B cell (primary cell): ENCODE measurements around the gene TENM3. TPM values are rescaled to one million over a fixed set of nuclear protein-coding genes. Genes with fewer than 3 reads are reported as not detected.

Experiments
- ATAC-seq: fragments of 200-7000 bp; cut with Tn5 transposase; one replicate; pipeline ENCODE4 v1.10.0; 2021; ENCODE audit warnings: low read depth, mild to moderate bottlenecking, moderate number of reproducible peaks, moderate library complexity
- CTCF ChIA-PET: fragments of 350-600 bp; sonication (Branson Sonifier 250); formaldehyde crosslinking; loops from one replicate; lab custom pipeline; 2021; ENCODE audit warnings: antibody characterized with exemption, inconsistent platforms; lab: Charles Lee
- POLR2A ChIA-PET: fragments of 350-600 bp; sonication (Branson Sonifier 250); formaldehyde crosslinking; loops from one replicate; lab custom pipeline; 2021; ENCODE audit warnings: antibody characterized with exemption; lab: Charles Lee
- DNase-seq: peaks from one replicate; pipeline ENCODE4 v3.0.0; 2013
- H2AFZ ChIP-seq: 2 replicates; pipeline ENCODE4 v1.6.1; 2012; ENCODE audit warnings: mild to moderate bottlenecking, low read depth, low read length; ENCODE audit not compliant: insufficient read depth, poor library complexity, severe bottlenecking
- H3K27ac ChIP-seq, 2 donors: 1 replicate in 1 of 2; 2 replicates in 1 of 2; pipeline ENCODE4 v1.5.1; 2012 to 2013; ENCODE audit warnings: low read length in 2 of 2, mild to moderate bottlenecking in 2 of 2, moderate library complexity in 1 of 2
- H3K27me3 ChIP-seq, 4 experiments: fragments of 200-600 bp in 1 of 4; sonication (generic) in 1 of 4; replicated peaks in 1 of 4; 1 replicate in 2 of 4; 2 replicates in 2 of 4; pipeline versions ENCODE4 v1.6.1 to v1.7.0; 2013 to 2016; ENCODE audit warnings: low read length in 3 of 4, mild to moderate bottlenecking in 2 of 4, mixed read lengths in 1 of 4, moderate library complexity in 1 of 4; ENCODE audit not compliant: insufficient read depth in 4 of 4, control insufficient read depth in 3 of 4; ENCODE audit errors: control extremely low read depth in 1 of 4
- H3K36me3 ChIP-seq, 2 experiments: replicated peaks in 1 of 2; 1 replicate in 1 of 2; 2 replicates in 1 of 2; pipeline versions ENCODE4 v1.6.1 to v1.7.1; 2013; ENCODE audit warnings: low read length in 1 of 2; ENCODE audit not compliant: insufficient read depth in 2 of 2, control insufficient read depth in 1 of 2; ENCODE audit errors: control extremely low read depth in 1 of 2, extremely low read depth in 1 of 2
- H3K4me1 ChIP-seq, 2 donors: fragments of 200-600 bp in 1 of 2; sonication (generic) in 1 of 2; 1 replicate in 1 of 2; 2 replicates in 1 of 2; pipeline versions ENCODE4 v1.5.1 to v1.6.1; 2013 to 2017; ENCODE audit warnings: low read length in 2 of 2; ENCODE audit not compliant: control insufficient read depth in 2 of 2, insufficient read depth in 2 of 2
- H3K4me2 ChIP-seq: replicated peaks from 2 replicates; pipeline ENCODE3; 2012; ENCODE audit warnings: mild to moderate bottlenecking, low read depth, low read length; ENCODE audit not compliant: poor library complexity, severe bottlenecking
- H3K4me3 ChIP-seq, 5 experiments: fragments of 200-600 bp in 1 of 5; sonication (generic) in 1 of 5; 1 replicate in 3 of 5; 2 replicates in 2 of 5; pipeline versions ENCODE4 v1.5.1 to v1.7.0; 2011 to 2016; ENCODE audit warnings: low read length in 4 of 5, mild to moderate bottlenecking in 4 of 5, low read depth in 2 of 5, control low read depth in 1 of 5, moderate library complexity in 1 of 5; ENCODE audit not compliant: insufficient read depth in 1 of 5; ENCODE audit errors: control extremely low read depth in 1 of 5, extremely low read depth in 1 of 5
- H3K79me2 ChIP-seq: fragments of 200-600 bp; sonication (generic); one replicate; pipeline ENCODE4 v1.6.0; 2016; ENCODE audit warnings: low read length; ENCODE audit not compliant: control insufficient read depth, insufficient read depth
- H3K9ac ChIP-seq: fragments of 200-600 bp; sonication (generic); 2 replicates; pipeline ENCODE4 v1.6.1; 2017; ENCODE audit warnings: mild to moderate bottlenecking, low read length, moderate library complexity
- H3K9me3 ChIP-seq, 3 donors: one replicate each; pipeline versions ENCODE4 v1.6.1 to v1.7.1; 2013; ENCODE audit warnings: low read length in 2 of 3; ENCODE audit not compliant: control insufficient read depth in 2 of 3, insufficient read depth in 1 of 3; ENCODE audit errors: control extremely low read depth in 1 of 3
- H4K20me1 ChIP-seq: 2 replicates; pipeline ENCODE4 v1.6.0; 2012; ENCODE audit warnings: mild to moderate bottlenecking, low read length; ENCODE audit not compliant: insufficient read depth, control insufficient read depth, poor library complexity, severe bottlenecking
- H3K27ac Mint-ChIP-seq: one replicate; pipeline ENCODE4 v1.8.0; 2021; ENCODE audit warnings: mixed read lengths
- H3K27me3 Mint-ChIP-seq: one replicate; pipeline ENCODE4 v1.8.0; 2021; ENCODE audit warnings: mixed read lengths
- H3K4me1 Mint-ChIP-seq: one replicate; pipeline ENCODE4 v1.8.0; 2021; ENCODE audit warnings: mixed read lengths
- H3K4me3 Mint-ChIP-seq: one replicate; pipeline ENCODE4 v1.8.0; 2021; ENCODE audit warnings: mixed read lengths
- H3K9me3 Mint-ChIP-seq: one replicate; pipeline ENCODE4 v1.8.0; 2022; ENCODE audit warnings: mixed read lengths; ENCODE audit not compliant: insufficient read depth
- EZH2 ChIP-seq: IDR thresholded peaks from 2 replicates; pipeline ENCODE4 v1.6.1; 2012; ENCODE audit warnings: borderline replicate concordance, low read depth, mild to moderate bottlenecking, moderate library complexity, low read length; ENCODE audit not compliant: insufficient read depth, poor library complexity, severe bottlenecking
- WGBS: methylation state at CpG from one replicate; pipeline ENCODE4 v1.1.5; 2013; ENCODE audit warnings: missing lambda C conversion rate; ENCODE audit not compliant: insufficient coverage; 5-methylcytosine and 5-hydroxymethylcytosine counted together
- intact Hi-C: fragments of 100-400 bp; cut with micrococcal nuclease; formaldehyde crosslinking; loops from one replicate; pipeline ENCODE4 v1.10.0; 2022
- polyA plus RNA-seq: library from polyadenylated mRNA; depleted of rRNA; stranded (reverse); fragments of >200 nt; gene quantifications from 2 replicates; pipeline ENCODE4 v1.2.3, GENCODE V29; 2012
- total RNA-seq, 2 donors: library from RNA; stranded (reverse); fragments of 120-200 nt in 1 of 2; gene quantifications; 1 replicate in 1 of 2; 2 replicates in 1 of 2; pipeline versions ENCODE4 v1.2.3 to v1.2.4, GENCODE V29; 2013 to 2022
- TF ChIP-seq, protein P1 (sequence below): fragments of 200-600 bp; IDR thresholded peaks from one replicate; pipeline ENCODE4 v1.8.0; 2022; ENCODE audit warnings: antibody characterized with exemption, mild to moderate bottlenecking

TENM3 gene
- total and polyA plus RNA-seq, 2 donors (not counting 1 experiment from before 2014, with no cell fraction given) = not detected

GRCh38 chr4:182370491-182370890 lies 127.3 kb downstream of the TENM3 start:
- no peak overlapping the region for H3K4me3 Mint-ChIP-seq
- Histone ChIP-seq H3K4me2 (no peak overlapping the region), H4K20me1 (no peaks in the 10 kb centered on the region), H3K9me3 (no peaks in the 10 kb centered on the region), H3K27ac (no peak overlapping the region), H3K36me3 (no peaks in the 10 kb centered on the region), H3K4me3 (no peak overlapping the region), H3K4me1 (no peaks in the 10 kb centered on the region), H3K79me2 (no peaks in the 10 kb centered on the region), H3K9ac (no peak overlapping the region), H2AFZ (no peak overlapping the region), H3K27me3 (no peaks in the 10 kb centered on the region)
- CTCF ChIA-PET = no interaction called here
- ATAC-seq = no peak
- TF ChIP-seq, protein P1, sequence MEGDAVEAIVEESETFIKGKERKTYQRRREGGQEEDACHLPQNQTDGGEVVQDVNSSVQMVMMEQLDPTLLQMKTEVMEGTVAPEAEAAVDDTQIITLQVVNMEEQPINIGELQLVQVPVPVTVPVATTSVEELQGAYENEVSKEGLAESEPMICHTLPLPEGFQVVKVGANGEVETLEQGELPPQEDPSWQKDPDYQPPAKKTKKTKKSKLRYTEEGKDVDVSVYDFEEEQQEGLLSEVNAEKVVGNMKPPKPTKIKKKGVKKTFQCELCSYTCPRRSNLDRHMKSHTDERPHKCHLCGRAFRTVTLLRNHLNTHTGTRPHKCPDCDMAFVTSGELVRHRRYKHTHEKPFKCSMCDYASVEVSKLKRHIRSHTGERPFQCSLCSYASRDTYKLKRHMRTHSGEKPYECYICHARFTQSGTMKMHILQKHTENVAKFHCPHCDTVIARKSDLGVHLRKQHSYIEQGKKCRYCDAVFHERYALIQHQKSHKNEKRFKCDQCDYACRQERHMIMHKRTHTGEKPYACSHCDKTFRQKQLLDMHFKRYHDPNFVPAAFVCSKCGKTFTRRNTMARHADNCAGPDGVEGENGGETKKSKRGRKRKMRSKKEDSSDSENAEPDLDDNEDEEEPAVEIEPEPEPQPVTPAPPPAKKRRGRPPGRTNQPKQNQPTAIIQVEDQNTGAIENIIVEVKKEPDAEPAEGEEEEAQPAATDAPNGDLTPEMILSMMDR = no peak
- TF ChIP-seq EZH2 = no peak
- H3K4me1 Mint-ChIP-seq = no peaks in the 10 kb centered on the region
- intact Hi-C loops = no loop called here
- DNase-seq = no peak
- POLR2A ChIA-PET = no interaction called here
- H3K9me3 Mint-ChIP-seq = no peaks in the 10 kb centered on the region
- 73% methylated on average over 3 of the region's 4 CpGs for WGBS
- H3K27me3 Mint-ChIP-seq = no peaks in the 10 kb centered on the region
- H3K27ac Mint-ChIP-seq = no peak overlapping the region

DNA sequence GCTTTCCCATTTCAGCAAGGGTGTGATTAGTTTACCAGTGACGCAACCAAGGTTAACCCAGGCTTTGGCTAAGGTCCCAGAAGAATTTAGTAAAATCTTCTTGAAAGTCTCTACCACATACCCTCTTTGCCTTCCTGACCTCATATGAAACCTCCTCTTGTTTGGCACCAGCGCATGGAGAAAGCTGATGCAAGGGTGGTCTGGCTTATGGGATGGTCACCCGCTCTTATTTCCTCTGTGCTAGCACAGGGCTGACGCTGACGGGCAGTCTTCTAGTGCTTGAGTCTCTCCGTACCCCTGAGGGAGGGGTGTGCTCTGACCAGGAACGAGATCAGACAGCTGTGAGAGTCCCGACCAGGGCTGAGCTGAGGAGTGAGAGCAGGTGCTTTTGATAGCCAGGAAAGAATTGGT lies 137.6 kb downstream of the TENM3 start:
- Mint-ChIP-seq H3K9me3 (no peaks in the 10 kb centered on the region), H3K27me3 (peaks cover 4% of the 10 kb centered on the region), H3K4me1 (no peaks in the 10 kb centered on the region), H3K27ac (no peak overlapping the region), H3K4me3 (no peak overlapping the region)
- no peak for TF ChIP-seq EZH2
- TF ChIP-seq, protein P1 = no peak
- DNase-seq = no peak
- Histone ChIP-seq H3K79me2 (no peaks in the 10 kb centered on the region), H3K9me3 (peaks cover 0 to 8% (median 0%) of the 10 kb centered on the region in 3 donors), H3K27ac (no peak overlapping the region), H3K4me1 (no peaks in the 10 kb centered on the region), H3K4me3 (no peak overlapping the region), H3K4me2 (no peak overlapping the region), H3K27me3 (no peaks in the 10 kb centered on the region), H3K36me3 (no peaks in the 10 kb centered on the region), H4K20me1 (no peaks in the 10 kb centered on the region), H3K9ac (no peak overlapping the region), H2AFZ (no peak overlapping the region)
- ChIA-PET POLR2A (no interaction called here), CTCF (no interaction called here)
- no peak for ATAC-seq
- intact Hi-C loops = no loop called here
- 92% methylated on average over 7 of the region's 8 CpGs for WGBS
